GM06990 (cell line): Measurements from ENCODE around the gene TRAF3.
A peak's percentile ranks its signal among the peaks of the same experiment; 100 is the strongest.

Experiments used
- DNase-seq: peaks from one replicate; pipeline ENCODE4 v3.0.0-alpha.2; 2011; ENCODE audit not compliant: insufficient read length; ENCODE audit errors: extremely low read depth
- H3K27me3 ChIP-seq: replicated peaks from 2 replicates; pipeline ENCODE4 v1.6.0; 2011; ENCODE audit warnings: low read length; ENCODE audit not compliant: control insufficient read depth, insufficient read depth
- H3K36me3 ChIP-seq: 2 replicates; pipeline ENCODE4 v1.5.1; 2011; ENCODE audit warnings: low read length; ENCODE audit not compliant: control insufficient read depth, insufficient read depth
- H3K4me3 ChIP-seq: replicated peaks from 2 replicates; pipeline ENCODE4 v1.5.1; 2011; ENCODE audit warnings: low read depth, mild to moderate bottlenecking, control low read depth, low read length
- CTCF ChIP-seq: IDR thresholded peaks from 2 replicates; pipeline ENCODE4 v1.5.1; 2011; ENCODE audit warnings: low read length, control low read depth, mild to moderate bottlenecking, inconsistent platforms; ENCODE audit not compliant: insufficient read depth, poor library complexity, severe bottlenecking

The TRAF3 gene

GRCh38 chr14:102917469-102918211 lies 140.4 kb downstream of the TRAF3 start:
- peak; percentile 71 for DNase-seq
- no peak overlapping the region for H3K4me3 ChIP-seq
- peak; percentile 87 for TF ChIP-seq CTCF

GRCh38 chr14:102918438-102918837 lies 141.2 kb downstream of the TRAF3 start:
- H3K36me3 ChIP-seq = peaks cover 2% of the 10 kb centered on the region
- H3K27me3 ChIP-seq = no peaks in the 10 kb centered on the region
- TF ChIP-seq CTCF = no peak
- DNase-seq = no peak
- H3K4me3 ChIP-seq = no peak overlapping the region

More at GRCh38 chr14:102917469-102918211, 140.4 kb downstream of the TRAF3 start:
- Histone ChIP-seq H3K27me3 (no peaks in the 10 kb centered on the region), H3K36me3 (peaks cover 2% of the 10 kb centered on the region)

GRCh38 chr14:102920273-102920997 lies 143.2 kb downstream of the TRAF3 start:
- peaks cover 2% of the 10 kb centered on the region; the same call in 1 of the 2 replicates for H3K36me3 ChIP-seq
- no peak for DNase-seq
- H3K27me3 ChIP-seq = peaks cover 1% of the 10 kb centered on the region; the same call in 1 of the 2 replicates
- H3K4me3 ChIP-seq = no peak overlapping the region
- no peak for TF ChIP-seq CTCF

- Histone ChIP-seq H3K36me3 (no peaks in the 10 kb centered on the region), H3K4me3 (no peak overlapping the region), H3K27me3 (peaks cover 1% of the 10 kb centered on the region; the same call in 1 of the 2 replicates)
- DNase-seq = no peak
- TF ChIP-seq CTCF = no peak
Measured at GRCh38 chr14:102920998-102921304, 143.7 kb downstream of the TRAF3 start.

GRCh38 chr14:102922490-102923200 lies 145.4 kb downstream of the TRAF3 start, which contains the start of gene AMN:
Gene AMN (plus strand): TSS chr14:102922663. CDS start chr14:102922689, 26 bp downstream.
- H3K36me3 ChIP-seq = no peaks in the 10 kb centered on the region
- peaks cover 1% of the 10 kb centered on the region; the same call in 1 of the 2 replicates for H3K27me3 ChIP-seq
- no peak for DNase-seq
- no peak for TF ChIP-seq CTCF
- H3K4me3 ChIP-seq = peak within 1 kb of the TSS; percentile 21
